ENCODE measurements around the gene DUSP9.

DNA sequence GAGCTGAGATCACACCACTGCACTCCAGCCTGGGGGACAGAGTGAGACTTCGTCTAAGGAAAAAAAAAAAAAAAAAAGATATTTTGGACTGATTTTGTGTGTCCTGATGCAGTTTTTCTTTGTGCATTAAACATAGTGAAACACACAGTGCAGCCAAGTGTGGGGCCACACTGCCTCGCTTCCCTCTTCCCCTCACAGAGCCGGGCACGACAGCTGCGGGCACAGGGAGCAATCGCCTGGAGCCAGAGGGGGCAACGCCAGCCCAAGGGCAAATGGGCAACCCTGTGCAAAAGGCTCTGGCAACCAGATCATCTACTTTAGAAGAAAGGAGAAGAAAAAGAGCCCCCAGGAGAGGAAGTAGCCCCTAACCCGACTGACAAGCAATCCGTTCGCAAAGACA is 34.6 kb upstream of the DUSP9 start:
- no peak for TF ChIP-seq CTCF (conservative IDR thresholded peaks at IDR 0.05 in 1 of 2, IDR thresholded peaks at IDR 0.05 in 1 of 2; ENCODE audit: extremely low read depth in 1 of 2, insufficient read depth in 1 of 2, low read depth in 1 of 2, low read length in 2 of 2)
- no peak for TF ChIP-seq EZH2 (IDR thresholded peaks at IDR 0.05; ENCODE audit: borderline replicate concordance, low read length)
